Ishikawa (cell line): ENCODE data around the gene FAM98A.

Experiments used
- CREB1 ChIP-seq: IDR thresholded peaks from 2 replicates; pipeline ENCODE4 v1.6.1; 2012; ENCODE audit warnings: low read depth
- EGR1 ChIP-seq: IDR thresholded peaks from 2 replicates; pipeline ENCODE4 v1.6.1; 2012
- EP300 ChIP-seq: IDR thresholded peaks from 2 replicates; pipeline ENCODE4 v1.6.1; 2012; ENCODE audit warnings: borderline replicate concordance
- FOXM1 ChIP-seq: IDR thresholded peaks from 2 replicates; pipeline ENCODE4 v1.6.1; 2012; ENCODE audit warnings: low read depth, borderline replicate concordance
- MAX ChIP-seq: IDR thresholded peaks from 2 replicates; pipeline ENCODE4 v1.6.1; 2012
- NFIC ChIP-seq: IDR thresholded peaks from 2 replicates; pipeline ENCODE4 v1.6.1; 2012
- RAD21 ChIP-seq: IDR thresholded peaks from 2 replicates; pipeline ENCODE4 v1.6.1; 2012; ENCODE audit warnings: low read depth
- REST ChIP-seq: IDR thresholded peaks from 2 replicates; pipeline ENCODE4 v1.6.1; 2012; ENCODE audit warnings: low read depth, mild to moderate bottlenecking
- TAF1 ChIP-seq: IDR thresholded peaks from 2 replicates; pipeline ENCODE4 v1.6.1; 2012; ENCODE audit warnings: low read depth, mild to moderate bottlenecking
- TCF12 ChIP-seq: IDR thresholded peaks from 2 replicates; pipeline ENCODE4 v1.6.1; 2012; ENCODE audit warnings: low read depth
- TEAD4 ChIP-seq: IDR thresholded peaks from 2 replicates; pipeline ENCODE4 v1.6.1; 2012
- YY1 ChIP-seq: IDR thresholded peaks from 2 replicates; pipeline ENCODE4 v1.6.1; 2012; ENCODE audit warnings: low read depth
- ZBTB7A ChIP-seq: IDR thresholded peaks from 2 replicates; pipeline ENCODE4 v1.6.1; 2012; ENCODE audit warnings: low read depth
- TF ChIP-seq, protein P1 (sequence below): IDR thresholded peaks from 2 replicates; pipeline ENCODE4 v1.6.1; 2012

DNA sequence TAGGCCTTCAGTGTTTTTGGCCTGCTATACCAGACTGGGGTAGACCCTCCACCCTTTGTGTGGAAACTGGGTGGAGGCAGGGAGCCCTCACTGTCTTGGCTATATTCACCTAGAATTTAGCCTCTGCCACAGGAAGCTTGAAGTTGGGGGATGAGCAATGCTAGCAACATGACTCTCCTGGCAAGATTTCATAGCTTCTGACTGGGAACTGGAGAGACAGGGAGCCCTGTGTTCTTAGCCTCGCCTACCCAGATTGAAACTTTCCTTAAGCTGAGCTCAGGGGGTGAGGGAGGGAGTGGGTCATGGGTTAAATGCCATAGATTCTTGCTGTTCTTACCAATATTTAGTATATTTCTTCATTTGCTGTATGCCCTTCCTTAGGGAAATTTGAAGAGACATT is 46.8 kb upstream of the FAM98A start:
- TF ChIP-seq CREB1, result no peak
- TF ChIP-seq NFIC, result no peak
- TF ChIP-seq YY1, result no peak
- TF ChIP-seq EGR1, result no peak
- TF ChIP-seq MAX, result no peak
- no peak for TF ChIP-seq EP300
- TF ChIP-seq, protein P1, sequence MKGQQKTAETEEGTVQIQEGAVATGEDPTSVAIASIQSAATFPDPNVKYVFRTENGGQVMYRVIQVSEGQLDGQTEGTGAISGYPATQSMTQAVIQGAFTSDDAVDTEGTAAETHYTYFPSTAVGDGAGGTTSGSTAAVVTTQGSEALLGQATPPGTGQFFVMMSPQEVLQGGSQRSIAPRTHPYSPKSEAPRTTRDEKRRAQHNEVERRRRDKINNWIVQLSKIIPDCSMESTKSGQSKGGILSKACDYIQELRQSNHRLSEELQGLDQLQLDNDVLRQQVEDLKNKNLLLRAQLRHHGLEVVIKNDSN, result no peak
- no peak for TF ChIP-seq RAD21
- no peak for TF ChIP-seq TCF12
- no peak for TF ChIP-seq FOXM1
- TF ChIP-seq TAF1, result no peak
- TF ChIP-seq REST, result no peak
- no peak for TF ChIP-seq TEAD4
- TF ChIP-seq ZBTB7A, result no peak
